ENCODE data around the gene ATP8A1. TPM values are rescaled to one million over a fixed set of nuclear protein-coding genes. Genes with fewer than 3 reads are reported as not detected.

The ATP8A1 gene
- total and polyA plus RNA-seq, 2 of the 8 experiments (the other 6 are each of a cell fraction or from before 2014, with no cell fraction given), result 3.7 to 14.9 TPM

DNA sequence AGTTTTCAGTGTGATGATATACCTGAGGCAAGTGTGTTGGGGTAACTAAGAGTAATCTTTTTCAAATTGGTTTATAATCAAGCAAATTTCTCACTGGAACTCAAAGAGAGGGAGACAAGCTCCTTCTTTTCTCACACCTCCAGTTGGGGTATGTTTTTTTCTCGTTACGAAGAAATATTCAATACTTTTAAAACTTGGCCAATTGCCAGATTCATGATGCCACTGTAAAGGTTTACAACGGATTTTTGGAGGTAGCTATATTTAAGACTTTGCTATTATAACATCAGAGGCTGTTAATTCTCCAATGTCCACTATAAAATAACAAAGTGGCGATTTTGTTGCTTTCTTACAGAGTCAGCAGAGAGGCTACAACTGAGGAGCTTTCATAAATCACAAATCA, 49.2 kb upstream of the ATP8A1 start (continued):
- TF ChIP-seq, protein P1, sequence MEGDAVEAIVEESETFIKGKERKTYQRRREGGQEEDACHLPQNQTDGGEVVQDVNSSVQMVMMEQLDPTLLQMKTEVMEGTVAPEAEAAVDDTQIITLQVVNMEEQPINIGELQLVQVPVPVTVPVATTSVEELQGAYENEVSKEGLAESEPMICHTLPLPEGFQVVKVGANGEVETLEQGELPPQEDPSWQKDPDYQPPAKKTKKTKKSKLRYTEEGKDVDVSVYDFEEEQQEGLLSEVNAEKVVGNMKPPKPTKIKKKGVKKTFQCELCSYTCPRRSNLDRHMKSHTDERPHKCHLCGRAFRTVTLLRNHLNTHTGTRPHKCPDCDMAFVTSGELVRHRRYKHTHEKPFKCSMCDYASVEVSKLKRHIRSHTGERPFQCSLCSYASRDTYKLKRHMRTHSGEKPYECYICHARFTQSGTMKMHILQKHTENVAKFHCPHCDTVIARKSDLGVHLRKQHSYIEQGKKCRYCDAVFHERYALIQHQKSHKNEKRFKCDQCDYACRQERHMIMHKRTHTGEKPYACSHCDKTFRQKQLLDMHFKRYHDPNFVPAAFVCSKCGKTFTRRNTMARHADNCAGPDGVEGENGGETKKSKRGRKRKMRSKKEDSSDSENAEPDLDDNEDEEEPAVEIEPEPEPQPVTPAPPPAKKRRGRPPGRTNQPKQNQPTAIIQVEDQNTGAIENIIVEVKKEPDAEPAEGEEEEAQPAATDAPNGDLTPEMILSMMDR (IDR thresholded peaks at IDR 0.05; ENCODE audit: control extremely low read depth in 1 of 3, insufficient read depth in 1 of 3, low read depth in 1 of 3, low read length in 3 of 3), result no peak
- TF ChIP-seq RFX5 (IDR thresholded peaks at IDR 0.05; ENCODE audit: borderline replicate concordance, low read depth, low read length) (no peak), POU5F1 (IDR thresholded peaks at IDR 0.05; ENCODE audit: low read depth, low read length) (no peak), BRCA1 (IDR thresholded peaks at IDR 0.05; ENCODE audit: low read depth, low read length) (no peak), EGR1 (IDR thresholded peaks at IDR 0.05; ENCODE audit: borderline replicate concordance, low read depth, low read length) (no peak), SIN3A (conservative IDR thresholded peaks at IDR 0.05 in 1 of 2, IDR thresholded peaks at IDR 0.05 in 1 of 2; ENCODE audit: low read depth in 1 of 2, low read length in 2 of 2) (no peak), TAF1 (IDR thresholded peaks at IDR 0.05; ENCODE audit: low read depth, low read length) (no peak), TCF12 (IDR thresholded peaks at IDR 0.05; ENCODE audit: low read depth, low read length) (no peak)
